Effector CD8-positive, alpha-beta T cell (primary cell): ENCODE data around the gene GCN1.
"Not testable (repeated sequence)": the region's sequence is repeated elsewhere in the genome, so short reads cannot be mapped to it uniquely, and the experiment has no call there.

Experiments used
- DNase-seq: peaks from one replicate; lab custom pipeline; 2025; lab: John Stamatoyannopoulos, UW
- total RNA-seq, 4 experiments: gene quantifications; one replicate each; lab custom pipeline; 2026; lab: John Stamatoyannopoulos, UW

Gene GCN1, protein sequence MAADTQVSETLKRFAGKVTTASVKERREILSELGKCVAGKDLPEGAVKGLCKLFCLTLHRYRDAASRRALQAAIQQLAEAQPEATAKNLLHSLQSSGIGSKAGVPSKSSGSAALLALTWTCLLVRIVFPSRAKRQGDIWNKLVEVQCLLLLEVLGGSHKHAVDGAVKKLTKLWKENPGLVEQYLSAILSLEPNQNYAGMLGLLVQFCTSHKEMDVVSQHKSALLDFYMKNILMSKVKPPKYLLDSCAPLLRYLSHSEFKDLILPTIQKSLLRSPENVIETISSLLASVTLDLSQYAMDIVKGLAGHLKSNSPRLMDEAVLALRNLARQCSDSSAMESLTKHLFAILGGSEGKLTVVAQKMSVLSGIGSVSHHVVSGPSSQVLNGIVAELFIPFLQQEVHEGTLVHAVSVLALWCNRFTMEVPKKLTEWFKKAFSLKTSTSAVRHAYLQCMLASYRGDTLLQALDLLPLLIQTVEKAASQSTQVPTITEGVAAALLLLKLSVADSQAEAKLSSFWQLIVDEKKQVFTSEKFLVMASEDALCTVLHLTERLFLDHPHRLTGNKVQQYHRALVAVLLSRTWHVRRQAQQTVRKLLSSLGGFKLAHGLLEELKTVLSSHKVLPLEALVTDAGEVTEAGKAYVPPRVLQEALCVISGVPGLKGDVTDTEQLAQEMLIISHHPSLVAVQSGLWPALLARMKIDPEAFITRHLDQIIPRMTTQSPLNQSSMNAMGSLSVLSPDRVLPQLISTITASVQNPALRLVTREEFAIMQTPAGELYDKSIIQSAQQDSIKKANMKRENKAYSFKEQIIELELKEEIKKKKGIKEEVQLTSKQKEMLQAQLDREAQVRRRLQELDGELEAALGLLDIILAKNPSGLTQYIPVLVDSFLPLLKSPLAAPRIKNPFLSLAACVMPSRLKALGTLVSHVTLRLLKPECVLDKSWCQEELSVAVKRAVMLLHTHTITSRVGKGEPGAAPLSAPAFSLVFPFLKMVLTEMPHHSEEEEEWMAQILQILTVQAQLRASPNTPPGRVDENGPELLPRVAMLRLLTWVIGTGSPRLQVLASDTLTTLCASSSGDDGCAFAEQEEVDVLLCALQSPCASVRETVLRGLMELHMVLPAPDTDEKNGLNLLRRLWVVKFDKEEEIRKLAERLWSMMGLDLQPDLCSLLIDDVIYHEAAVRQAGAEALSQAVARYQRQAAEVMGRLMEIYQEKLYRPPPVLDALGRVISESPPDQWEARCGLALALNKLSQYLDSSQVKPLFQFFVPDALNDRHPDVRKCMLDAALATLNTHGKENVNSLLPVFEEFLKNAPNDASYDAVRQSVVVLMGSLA (N-terminal part only)
- 304 to 399 (median 360) reads per million in 4 experiments for total RNA-seq

DNA sequence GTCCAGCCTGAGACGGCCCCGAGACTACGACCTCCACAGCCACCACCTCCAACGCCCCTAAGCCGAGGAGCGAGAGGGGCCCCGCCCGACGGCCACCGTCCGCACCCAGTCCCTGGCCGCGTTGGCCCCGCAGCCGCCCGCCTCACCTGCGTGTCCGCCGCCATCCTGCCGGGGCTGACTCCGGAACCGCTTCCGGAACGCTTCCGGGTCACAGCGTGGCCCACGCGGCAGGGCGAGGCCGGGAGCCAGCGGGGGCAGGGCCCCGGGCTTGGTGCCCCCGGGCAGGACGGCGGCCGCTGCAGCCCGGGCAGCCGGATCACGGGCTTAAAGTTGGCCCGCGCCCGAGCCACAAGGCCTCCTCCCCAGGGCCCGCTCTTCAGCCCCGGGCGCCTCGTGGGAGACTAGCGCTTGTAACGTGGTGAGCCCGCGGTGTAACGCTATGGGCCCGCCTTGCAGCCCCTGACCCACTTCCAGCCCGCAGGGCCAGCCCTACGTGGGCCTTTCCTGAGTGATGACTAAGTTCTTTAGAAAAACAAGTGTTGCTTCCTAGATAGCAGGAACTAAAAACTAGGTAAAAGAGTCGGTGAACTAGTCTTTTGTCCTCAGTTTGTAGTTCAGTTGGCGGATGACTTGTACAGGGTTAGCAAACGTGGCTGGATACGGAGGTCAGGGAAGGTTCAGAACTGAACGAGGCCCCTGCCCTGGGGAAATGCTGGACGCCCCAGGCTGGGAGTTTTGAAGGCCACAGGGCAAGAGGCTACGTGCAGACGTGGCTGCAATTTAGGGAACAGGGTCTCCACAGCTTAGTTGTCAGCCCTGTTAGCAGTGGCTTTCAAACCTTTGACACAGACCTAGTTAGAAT lies at the start of gene GCN1:
GCN1 (minus strand) TSS at position 182 of the 862 bp plus-strand sequence; CDS start at position 164, 18 bp downstream.
- peak; percentile 74 for DNase-seq

- DNase-seq: no peak
Measured at GRCh38 chr12:120242971-120243699, 48.6 kb upstream of the GCN1 start.

DNA sequence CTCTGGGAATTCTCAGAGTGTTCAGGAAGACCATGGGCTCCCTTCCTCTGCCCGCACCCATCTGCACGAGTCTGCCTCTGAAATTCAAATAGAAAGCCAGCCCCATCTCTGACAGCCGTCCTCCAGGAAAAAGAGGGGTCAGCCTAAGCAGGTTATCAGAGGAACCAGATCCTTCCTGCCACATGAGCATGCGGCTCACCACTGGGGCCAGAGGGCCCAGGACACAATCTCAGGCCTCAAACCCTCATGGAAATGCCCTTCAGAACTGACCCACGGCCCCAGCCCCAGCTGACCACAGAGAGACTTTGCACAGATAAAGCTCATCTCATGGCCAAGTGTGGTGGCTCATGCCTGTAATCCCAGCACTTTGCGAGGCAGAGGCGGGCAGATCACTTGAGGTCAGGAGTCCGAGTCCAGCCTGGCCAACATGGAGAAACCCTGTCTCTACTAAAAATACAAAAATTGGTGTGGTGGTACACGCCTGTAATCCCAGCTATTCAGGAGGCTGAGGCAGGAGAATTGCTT lies 47.8 kb upstream of the GCN1 start:
- no peak for DNase-seq

GRCh38 chr12:120241561-120242274 lies 47.2 kb upstream of the GCN1 start:
- DNase-seq: no peak

GRCh38 chr12:120240495-120240833 lies 45.9 kb upstream of the GCN1 start:
- DNase-seq: no peak

- DNase-seq: no peak
Measured at GRCh38 chr12:120239776-120240494, 45.4 kb upstream of the GCN1 start.

DNA sequence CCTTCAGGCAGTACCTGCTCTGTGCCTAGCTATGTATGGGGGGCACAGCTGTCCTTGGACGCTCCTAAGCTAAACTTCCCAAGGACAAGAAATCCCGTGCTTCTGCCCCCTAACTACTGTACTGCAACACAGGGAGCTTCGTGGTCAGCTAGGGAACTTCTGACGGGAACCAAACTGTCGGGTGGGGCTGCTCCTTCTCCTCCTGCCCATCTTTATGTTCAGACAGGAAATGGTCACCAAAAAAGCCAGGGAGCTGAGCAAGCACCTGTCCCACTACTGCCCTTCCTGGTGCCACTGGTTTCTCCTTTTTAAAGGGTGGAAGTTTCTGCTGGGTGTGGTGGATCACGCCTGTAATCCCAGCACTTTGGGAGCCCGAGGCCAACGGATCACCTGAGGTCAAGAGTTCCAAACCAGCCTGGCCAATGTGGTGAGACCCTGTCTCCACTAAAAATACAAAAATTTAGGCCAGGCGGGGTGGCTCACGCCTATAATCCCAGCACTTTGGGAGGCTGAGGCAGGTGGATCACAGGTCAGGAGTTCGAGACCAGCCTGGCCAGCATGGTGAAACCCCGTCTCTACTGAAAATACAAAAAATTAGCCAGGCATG lies 44.4 kb upstream of the GCN1 start:
- DNase-seq: no peak

DNA sequence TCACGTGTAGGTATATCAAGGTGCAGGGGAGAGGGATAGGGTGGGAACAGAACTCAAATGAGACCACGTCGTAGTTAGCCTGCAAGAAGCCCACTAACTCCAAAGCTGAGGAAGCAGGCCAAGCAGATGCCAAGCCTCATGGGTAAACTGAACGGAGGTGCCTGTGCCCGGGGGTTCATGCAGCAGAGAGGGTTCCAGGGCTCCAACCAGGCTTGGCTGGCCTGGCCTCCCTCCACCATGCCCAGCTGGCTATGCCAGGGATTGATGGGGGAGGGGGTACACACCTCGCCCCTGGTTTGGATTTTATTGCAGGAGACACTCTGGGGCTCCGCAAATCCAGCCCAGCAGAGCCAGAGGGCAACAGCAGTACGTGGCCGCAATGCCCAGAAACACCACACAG lies 43.7 kb upstream of the GCN1 start:
- DNase-seq: no peak

GRCh38 chr12:120237360-120238171 lies 43.1 kb upstream of the GCN1 start:
- DNase-seq: no peak

- not testable (repeated sequence) for DNase-seq
Measured at GRCh38 chr12:120236809-120237208, 42.3 kb upstream of the GCN1 start.

GRCh38 chr12:120235369-120236323 lies 41.1 kb upstream of the GCN1 start:
- no peak for DNase-seq

- no peak for DNase-seq
Measured at GRCh38 chr12:120234643-120235368, 40.3 kb upstream of the GCN1 start.

GRCh38 chr12:120231316-120232011 lies 36.9 kb upstream of the GCN1 start:
- peak; percentile 19 for DNase-seq

DNA sequence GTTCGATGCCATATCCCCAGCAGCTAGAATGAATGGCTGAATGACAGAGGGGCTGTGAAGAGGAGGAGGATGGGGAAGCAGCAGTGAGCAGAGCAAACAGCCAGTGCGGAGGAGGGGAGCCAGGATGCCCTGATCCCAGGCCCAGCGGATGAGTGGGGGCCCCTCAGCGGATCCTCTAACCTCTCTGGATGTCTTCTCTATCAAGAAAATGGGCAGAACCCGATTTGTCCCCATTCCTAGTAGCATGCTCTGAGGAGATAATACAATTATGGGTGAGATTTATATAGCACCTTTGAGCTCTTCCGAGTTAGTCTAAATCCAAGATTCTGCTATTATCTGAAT lies 36.4 kb upstream of the GCN1 start:
- DNase-seq: no peak
